NOMO-1 treated with dmso at 0.1 percent for 144 hours (cell line): ENCODE measurements around the gene ATG9B.

Experiments
- DNase-seq: peaks from one replicate; lab custom pipeline; 2025; ENCODE audit not compliant: unreplicated experiment; lab: John Stamatoyannopoulos, UW

Gene ATG9B

DNA sequence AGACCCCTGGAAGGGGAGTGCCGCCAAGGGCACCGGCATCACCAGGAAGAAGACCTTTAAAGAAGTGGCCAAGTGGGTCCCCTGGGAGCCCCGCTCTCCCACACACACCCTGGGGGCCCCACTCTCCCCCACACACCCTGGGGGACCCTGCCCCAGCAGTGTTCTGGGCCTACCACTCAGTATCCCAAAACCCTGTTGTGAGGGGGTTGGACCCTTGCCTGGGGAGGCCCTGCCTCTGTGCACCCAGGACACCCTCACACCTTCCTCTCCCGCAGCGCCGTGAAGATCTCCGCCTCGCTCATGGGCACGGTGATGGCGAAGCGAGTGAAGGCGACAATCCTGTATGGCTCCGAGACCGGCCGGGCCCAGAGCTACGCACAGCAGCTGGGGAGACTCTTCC lies 22.7 kb downstream of the ATG9B start:
- DNase-seq: no peak

DNA sequence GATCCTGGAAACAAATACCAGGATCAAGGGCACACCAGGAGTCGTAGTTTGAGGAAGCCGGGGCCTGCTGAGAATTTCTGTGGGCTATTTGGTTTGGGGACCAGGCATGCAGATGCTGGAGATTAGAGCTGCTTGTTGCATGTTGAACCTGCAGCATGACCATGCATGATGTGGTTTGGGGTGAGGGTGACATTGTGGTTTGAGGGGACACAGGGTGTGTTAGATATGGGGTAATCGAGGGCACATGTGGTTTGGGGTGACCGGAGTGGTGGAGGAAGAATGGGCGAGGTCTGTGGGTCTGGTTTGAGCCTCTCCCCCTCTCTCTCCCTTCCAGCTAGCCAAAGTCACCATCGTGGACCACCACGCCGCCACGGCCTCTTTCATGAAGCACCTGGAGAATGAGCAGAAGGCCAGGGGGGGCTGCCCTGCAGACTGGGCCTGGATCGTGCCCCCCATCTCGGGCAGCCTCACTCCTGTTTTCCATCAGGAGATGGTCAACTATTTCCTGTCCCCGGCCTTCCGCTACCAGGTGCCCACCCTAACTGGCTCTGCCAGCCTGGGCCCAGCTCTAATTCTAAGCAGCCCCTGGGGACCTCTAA lies 23.3 kb downstream of the ATG9B start:
- DNase-seq: no peak

DNA sequence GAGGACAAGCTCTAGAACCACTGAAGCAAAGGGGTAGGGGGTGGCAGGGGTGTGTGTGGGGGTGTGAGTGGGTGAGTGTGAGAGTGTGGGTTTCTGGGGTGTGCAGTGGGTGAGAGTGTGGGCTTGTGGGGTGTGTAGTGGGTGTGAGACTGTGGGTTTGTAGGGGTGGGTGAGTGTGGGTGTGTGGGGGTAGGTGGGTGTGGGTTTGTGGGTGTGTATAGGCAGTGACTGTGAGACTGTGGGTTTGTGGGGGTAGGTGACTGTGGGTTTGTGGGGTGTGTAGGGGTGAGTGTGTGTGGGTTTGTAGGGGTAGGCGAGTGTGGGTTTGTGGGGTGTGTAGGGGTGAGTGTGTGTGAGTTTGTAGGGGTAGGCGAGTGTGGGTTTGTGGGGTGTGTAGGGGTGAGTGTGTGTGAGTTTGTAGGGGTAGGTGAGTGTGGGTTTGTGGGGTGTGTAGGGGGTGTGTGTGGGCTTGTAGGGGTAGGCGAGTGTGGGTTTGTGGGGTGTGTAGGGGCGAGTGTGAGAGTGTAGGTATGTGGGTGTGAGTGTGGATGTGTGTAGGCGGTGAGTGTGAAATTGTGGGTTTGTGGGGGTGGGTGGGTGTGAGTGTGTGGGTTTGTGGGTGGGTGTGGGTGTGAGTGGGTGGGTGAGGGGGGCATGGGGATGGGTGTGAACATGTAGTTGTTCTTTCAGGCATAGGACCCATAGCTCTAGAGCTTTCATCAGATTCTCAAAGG lies 24.6 kb downstream of the ATG9B start:
- DNase-seq: no peak

- DNase-seq: no peak
These were observed 25.3 kb downstream of the ATG9B start for GRCh38 chr7:150999001-150999400.

GRCh38 chr7:150998341-150998740 lies 26.0 kb downstream of the ATG9B start:
- DNase-seq: no peak

DNA sequence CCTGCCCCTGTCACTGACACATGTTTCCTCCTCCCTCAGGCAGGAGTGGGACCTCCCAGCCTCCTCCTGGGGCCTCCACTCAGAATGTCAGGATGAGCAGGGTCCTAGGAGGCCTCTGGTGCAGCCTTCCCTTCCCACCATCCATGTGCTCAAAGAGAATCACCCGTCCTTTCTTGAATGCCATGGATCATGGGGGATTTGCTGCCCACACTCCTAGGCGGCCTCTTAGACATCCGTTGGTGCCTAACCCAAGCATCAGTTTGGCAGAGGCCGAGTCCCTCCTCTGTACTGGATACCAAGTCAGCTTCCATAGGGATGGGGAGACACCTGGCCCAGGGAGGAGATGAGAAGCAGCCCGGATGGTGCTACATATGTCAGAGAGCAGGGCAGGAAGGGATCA lies 26.5 kb downstream of the ATG9B start:
- no peak for DNase-seq

- DNase-seq: no peak
These were observed 27.2 kb downstream of the ATG9B start for GRCh38 chr7:150997075-150997511.

DNA sequence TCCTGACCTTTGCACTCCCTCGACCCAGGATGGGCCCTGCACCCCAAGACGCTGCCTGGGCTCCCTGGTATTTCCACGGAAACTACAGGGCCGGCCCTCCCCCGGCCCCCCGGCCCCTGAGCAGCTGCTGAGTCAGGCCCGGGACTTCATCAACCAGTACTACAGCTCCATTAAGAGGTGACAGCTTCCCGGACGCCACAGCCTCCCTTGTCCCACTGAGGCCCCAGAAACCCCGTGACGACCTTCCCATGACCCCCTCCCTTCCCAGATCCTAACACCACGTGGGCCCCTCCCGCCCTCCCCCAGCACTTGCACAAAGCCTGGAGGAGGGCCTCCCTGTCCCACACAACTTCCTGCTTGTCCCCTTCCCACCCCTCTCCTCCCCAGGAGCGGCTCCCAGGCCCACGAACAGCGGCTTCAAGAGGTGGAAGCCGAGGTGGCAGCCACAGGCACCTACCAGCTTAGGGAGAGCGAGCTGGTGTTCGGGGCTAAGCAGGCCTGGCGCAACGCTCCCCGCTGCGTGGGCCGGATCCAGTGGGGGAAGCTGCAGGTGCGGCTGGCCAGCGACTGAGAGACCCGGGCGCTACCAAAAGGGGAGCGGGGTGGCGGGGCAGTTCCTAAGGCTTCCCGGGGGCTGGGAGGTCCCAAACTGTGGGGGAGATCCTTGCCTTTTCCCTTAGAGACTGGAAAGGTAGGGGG lies 27.8 kb downstream of the ATG9B start:
- no peak for DNase-seq

DNA sequence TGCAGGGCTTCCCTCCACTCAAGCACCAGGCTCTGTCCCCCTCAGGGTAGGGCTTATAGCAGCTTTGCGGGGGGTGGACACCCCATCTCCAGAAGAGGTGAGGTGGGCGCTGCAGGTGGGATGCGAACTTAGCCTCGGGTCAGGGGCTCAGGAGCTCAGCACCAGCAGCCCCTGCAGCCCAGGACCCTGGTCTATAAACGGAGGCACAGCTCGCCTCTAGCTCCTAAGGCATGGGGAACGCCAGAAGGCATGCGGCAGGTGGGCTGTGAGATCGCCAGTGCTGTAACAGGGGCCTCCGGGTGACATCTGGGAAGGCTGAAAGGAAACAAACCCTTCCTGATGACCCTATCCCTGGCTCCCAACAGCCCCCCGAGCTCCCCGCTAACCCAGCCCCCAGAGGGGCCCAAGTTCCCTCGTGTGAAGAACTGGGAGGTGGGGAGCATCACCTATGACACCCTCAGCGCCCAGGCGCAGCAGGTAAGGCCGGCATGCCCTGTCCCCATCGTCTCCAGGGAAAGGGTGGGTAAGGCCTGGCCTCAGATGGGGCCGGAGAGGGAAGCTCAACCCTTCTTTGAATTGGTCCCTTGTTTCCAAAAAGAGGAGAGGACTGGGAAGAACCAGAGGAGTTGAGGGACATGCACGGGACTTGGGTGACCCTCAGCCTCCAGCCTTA lies 29.3 kb downstream of the ATG9B start:
- no peak for DNase-seq

DNA sequence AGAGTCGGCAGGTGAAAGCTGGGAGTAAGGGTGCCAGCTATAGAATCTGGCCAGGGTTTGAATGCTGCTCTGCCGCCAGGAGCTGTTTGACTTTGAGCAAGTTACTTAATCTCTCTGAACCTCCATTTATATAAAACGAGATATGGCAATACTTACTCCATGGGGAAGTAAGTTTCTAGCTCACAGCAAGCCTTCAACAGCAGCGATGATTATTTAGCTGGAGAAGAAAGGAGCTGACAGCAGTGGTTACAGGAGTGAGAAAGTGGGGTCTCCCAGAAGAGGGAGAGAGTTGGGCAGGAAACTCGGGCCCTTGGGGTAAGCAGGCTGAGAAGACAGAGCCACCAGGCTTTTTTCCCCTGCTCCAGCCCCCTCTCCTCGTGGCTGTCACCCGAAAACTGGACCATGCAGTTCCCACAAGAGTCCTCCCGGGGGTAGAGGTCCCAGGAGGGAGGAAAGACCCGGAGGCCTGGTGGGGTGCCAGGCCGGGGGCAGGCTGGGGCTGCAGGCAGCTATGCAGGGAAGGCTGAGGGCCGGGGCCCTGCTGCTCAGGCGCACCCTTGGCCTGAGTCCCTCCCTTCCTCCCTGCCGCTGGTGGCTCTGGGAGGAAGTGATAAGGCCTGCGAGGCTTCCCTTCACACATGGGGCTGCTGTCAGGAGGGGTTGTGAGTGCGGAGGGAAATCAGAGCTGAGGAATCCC lies 30.0 kb downstream of the ATG9B start:
- DNase-seq: no peak

- DNase-seq: no peak
These were observed 30.8 kb downstream of the ATG9B start for GRCh38 chr7:150993511-150993910.

GRCh38 chr7:150992833-150993302 lies 31.4 kb downstream of the ATG9B start:
- no peak for DNase-seq

- DNase-seq: no peak
These were observed 32.1 kb downstream of the ATG9B start for GRCh38 chr7:150992051-150992640.

DNA sequence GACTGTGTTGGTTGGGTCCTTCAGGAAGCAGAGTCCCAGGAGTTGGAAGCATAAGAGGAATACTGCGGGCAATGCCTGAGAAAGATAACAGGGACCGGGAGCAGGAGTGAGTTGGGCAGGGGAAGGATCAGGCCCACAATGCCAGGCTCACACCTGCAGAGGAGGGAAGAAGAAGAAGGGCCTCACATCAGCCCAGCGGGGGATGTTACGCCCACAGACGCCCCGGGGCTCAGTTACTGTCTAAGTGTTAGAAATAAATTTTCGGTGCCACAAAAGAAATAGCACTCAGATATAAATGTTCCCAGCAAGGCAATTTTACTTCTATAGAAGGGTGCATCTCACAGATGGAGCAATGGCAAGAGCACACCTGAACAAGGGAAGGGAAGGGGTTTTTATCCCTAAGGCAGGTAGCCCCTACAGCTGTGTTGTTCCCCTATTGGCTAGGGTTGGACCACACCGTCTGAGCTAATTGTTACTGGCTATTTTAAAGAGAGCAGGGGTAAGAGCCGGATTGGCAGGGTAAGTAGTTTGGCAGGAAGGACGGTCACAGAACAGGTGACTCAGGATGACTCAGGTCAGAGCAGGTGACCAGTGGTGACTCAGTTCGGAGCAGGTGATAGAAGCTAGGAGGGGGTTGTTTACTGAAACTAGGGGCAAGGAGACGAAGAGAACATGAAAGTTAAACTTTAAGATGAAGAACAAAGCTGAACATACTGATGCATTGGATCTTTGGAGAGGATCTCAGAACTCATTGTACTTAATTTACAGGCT lies 33.7 kb downstream of the ATG9B start, which contains the start of gene NOS3:
Gene NOS3, plus strand, starts transcription at position 602 of the 771 bp plus-strand sequence. CDS start 2,787 bp downstream, outside the sequence.
- no peak for DNase-seq

DNA sequence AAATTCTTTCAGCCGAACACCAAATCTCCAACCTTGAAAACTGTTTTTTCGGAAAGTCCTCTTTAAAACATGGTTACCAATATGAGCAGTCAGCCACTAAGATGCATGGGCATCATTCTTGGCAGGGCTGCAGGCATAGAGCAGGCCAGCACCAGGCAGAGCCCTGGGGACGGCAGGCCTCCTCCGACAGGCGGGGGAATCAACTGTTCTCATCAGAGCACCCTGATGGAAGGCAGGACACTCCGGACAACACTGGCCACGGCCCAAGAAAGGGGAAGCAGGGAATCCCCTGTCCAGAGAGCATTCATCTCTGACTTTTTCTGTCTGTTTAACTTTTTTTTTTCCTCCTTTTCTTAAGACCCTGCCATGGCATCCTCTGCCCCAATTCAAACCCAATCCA lies 34.8 kb downstream of the ATG9B start:
- DNase-seq: no peak

DNA sequence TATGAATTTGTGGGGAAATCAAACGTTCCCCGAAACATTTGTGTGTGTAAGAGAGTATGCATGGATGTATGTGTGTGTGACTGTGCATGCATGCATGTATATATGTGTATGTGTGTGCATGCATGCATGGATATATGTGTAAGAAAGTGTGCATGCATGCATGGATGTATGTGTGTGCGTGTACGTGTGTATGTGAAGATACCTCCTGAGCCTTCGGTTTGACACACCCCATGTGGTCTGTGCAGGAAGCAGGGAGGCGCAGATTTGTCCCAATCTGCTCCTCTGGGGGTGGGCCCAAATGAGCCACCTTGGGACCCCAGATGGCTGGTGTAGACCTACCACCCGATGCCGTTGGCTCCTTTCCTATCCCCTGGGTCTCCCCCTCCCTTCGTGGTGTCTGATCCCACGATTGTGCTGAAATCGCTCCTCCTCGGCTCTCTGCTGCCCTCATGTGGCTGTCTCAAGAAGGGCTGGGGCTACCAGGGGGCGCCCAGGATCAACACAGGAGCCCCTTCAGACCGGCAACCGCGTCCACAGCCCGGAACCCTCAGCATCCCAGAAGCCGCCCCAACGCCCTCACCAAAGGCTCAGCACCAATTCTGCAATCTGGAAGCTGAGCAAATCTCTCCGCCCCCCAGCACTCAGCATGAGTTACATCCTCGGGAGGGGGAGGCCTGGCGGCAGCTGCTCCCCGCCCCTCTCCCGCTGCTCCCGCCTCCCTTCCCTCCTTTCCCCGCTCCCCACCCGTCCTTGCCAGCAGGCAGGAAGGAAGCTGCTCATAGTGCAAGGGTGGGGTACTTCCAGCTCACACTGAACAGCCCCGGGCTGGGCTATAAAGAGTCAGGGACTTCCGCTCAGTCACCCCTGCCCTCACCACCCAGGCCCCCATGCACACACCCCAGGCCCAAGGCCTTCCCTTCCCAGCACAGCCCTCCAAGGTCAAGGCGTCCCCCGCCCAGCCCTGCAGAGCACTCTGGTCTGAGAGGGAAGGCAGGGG lies 35.8 kb downstream of the ATG9B start:
- DNase-seq: no peak

DNA sequence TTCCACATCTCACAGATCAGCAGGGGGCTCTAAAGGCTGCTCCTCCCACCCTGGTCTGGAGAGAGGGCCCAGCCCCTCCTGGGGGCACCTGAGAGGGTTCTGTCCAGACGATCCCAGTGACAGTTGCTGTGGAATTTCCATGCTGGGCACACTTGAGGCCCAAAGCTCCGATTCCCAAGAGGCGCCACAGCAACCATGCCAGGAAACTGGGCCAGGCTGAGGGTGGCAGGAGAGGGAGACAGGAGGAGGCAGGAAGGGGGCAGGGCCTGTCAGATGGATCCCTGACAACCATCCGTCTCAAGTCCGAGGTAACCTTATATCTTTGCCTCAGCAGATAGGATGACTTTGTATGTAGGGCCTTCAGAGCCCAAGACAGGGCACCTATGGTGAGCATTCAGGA lies 37.7 kb downstream of the ATG9B start:
- no peak for DNase-seq

DNA sequence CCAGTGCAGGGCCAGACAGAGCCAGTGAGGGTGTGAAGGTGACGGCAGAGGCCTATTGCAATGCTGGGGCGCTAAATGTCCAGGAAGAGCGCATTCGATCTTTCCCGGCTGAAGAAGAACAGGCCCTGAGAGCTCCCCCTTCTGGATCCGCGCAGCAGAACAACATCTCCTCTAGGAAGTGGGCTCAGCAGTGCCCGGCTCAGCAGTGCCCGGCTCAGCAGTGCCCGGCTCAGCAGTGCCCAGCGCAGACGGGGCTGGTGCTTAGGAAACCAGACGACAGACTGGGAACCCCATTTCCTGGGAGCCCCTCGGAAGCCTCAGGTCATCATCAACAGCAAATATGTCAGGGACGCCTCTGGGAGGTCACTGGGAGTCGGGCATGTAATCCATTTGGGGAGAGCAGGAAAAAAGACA lies 38.2 kb downstream of the ATG9B start:
- no peak for DNase-seq
